ENCODE data around the gene C1QTNF6. TPM values are rescaled to one million over a fixed set of nuclear protein-coding genes. Genes with fewer than 3 reads are reported as not detected.

The C1QTNF6 gene
- total RNA-seq, 3 donors from 2014 or later, result 8.9 to 22.5 (median 13.3) TPM

DNA sequence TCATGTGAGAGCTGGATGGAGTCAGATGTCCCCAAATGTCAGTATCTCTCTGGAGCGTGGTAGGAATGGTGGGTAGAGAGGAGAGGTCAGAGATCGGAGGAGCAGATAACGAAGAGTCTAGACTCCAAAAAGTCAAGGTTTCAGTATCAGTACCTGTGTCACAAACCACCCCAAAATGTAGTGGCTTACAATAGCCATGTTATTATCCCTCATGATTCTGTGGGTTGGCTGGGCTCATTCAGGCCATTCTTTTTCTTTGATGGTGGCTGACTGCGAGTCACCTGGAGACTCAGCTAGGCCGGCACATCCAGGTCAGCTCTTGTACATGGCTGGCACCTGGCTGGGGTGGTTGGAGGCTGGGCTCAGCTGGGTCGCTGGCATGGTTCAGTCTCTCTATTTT is 31.5 kb upstream of the C1QTNF6 start:
- TF ChIP-seq, protein P1, sequence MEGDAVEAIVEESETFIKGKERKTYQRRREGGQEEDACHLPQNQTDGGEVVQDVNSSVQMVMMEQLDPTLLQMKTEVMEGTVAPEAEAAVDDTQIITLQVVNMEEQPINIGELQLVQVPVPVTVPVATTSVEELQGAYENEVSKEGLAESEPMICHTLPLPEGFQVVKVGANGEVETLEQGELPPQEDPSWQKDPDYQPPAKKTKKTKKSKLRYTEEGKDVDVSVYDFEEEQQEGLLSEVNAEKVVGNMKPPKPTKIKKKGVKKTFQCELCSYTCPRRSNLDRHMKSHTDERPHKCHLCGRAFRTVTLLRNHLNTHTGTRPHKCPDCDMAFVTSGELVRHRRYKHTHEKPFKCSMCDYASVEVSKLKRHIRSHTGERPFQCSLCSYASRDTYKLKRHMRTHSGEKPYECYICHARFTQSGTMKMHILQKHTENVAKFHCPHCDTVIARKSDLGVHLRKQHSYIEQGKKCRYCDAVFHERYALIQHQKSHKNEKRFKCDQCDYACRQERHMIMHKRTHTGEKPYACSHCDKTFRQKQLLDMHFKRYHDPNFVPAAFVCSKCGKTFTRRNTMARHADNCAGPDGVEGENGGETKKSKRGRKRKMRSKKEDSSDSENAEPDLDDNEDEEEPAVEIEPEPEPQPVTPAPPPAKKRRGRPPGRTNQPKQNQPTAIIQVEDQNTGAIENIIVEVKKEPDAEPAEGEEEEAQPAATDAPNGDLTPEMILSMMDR (IDR thresholded peaks at IDR 0.05), result no peak
- Histone ChIP-seq H3K9me3 (no peaks in the 10 kb centered on the region), H3K4me3 (no peak overlapping the region), H3K36me3 (ENCODE audit: low read depth) (no peaks in the 10 kb centered on the region), H3K4me1 (ENCODE audit: low read depth) (peaks cover 2% of the 10 kb centered on the region)
- intact Hi-C loops (cut with DNase I, micrococcal nuclease), result no loop called here
- DNase-seq, result no peak
- no peak for ATAC-seq

DNA sequence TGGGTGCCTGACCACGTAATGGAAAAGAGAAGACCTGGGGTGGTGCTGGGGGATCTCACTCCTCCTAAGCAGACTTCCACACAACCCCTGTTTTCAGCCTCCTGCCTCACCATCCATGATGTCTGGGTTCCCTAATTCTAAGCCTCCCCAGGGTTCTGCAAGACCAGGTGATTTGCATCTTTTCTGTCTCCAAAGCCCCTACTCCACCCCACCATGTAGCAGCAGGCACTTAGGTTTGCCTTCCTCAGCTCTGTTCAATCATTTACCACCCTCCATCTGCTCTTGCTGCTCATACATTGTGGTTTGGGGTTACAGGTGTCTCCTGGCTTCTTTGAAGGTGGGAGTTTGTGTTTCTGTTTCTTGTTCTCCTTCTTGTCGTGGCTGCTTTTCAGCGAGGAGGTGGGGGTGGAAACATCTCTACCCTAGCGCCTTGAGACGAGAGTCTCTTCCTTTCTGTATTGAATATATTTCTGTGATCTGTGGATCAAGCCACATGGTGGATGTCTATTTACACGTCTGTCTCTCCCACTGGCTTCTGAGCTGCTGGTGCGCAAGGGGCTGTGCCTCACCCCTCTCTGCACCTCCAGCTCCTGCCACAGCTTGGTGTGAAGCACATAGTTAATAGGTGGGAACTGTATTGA is 30.8 kb upstream of the C1QTNF6 start:
- H3K36me3 ChIP-seq (ENCODE audit: low read depth), result no peaks in the 10 kb centered on the region
- no peak overlapping the region for H3K4me3 ChIP-seq
- DNase-seq (no peak), ATAC-seq (peak; percentile 81)
- H3K4me1 ChIP-seq (ENCODE audit: low read depth), result peaks cover 2% of the 10 kb centered on the region
- intact Hi-C loops (cut with DNase I, micrococcal nuclease), result no loop called here
- no peaks in the 10 kb centered on the region for H3K9me3 ChIP-seq
- TF ChIP-seq, protein P1 (IDR thresholded peaks at IDR 0.05), result no peak

DNA sequence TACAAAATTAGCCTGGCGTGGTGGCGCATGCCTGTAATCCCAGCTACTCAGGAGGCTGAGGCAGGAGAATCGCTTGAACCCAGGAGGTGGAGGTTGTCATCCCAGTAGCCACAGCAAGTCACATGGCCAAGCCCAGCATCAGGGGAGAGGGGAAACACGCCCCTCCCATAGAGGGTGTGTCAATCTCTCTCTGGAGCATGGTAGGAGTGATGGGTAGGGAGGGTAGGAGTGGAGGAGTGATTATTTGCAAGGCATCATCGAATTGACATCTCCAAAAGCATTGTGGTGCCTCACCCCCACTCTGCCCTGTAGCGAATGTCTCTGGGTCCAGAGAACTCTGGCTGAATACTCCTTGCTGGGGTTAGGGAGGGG is 30.3 kb upstream of the C1QTNF6 start:
- DNase-seq (no peak), ATAC-seq (peak; percentile 5)
- intact Hi-C loops (cut with DNase I, micrococcal nuclease), result no loop called here
- Histone ChIP-seq H3K4me1 (ENCODE audit: low read depth) (peaks cover 2% of the 10 kb centered on the region), H3K9me3 (no peaks in the 10 kb centered on the region), H3K4me3 (no peak overlapping the region), H3K36me3 (ENCODE audit: low read depth) (no peaks in the 10 kb centered on the region)
- TF ChIP-seq, protein P1 (IDR thresholded peaks at IDR 0.05), result no peak

DNA sequence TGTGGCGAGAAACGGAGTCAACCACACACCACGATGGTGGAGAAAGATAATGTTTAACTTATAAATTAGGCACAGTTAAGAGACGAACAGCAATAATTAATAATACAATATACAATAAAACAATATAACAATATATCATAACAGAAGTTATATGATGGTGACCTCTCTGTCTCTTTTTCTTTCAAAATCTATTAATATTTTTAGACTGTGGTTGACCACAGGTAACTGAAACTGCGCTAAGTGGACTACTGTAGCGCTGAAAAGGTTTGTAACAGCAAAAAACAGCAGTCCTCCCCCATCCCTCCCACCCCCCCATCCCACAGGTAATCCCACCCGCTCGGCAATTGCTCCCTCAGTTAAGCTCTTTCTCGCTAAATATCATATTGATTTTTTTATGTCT is 27.8 kb upstream of the C1QTNF6 start:
- Histone ChIP-seq H3K4me1 (ENCODE audit: low read depth) (peaks cover 2% of the 10 kb centered on the region), H3K9me3 (no peaks in the 10 kb centered on the region), H3K36me3 (ENCODE audit: low read depth) (no peaks in the 10 kb centered on the region), H3K4me3 (no peak overlapping the region)
- DNase-seq, result no peak
- TF ChIP-seq, protein P1 (IDR thresholded peaks at IDR 0.05), result no peak
- no peak for ATAC-seq
- intact Hi-C loops (cut with DNase I, micrococcal nuclease), result no loop called here

DNA sequence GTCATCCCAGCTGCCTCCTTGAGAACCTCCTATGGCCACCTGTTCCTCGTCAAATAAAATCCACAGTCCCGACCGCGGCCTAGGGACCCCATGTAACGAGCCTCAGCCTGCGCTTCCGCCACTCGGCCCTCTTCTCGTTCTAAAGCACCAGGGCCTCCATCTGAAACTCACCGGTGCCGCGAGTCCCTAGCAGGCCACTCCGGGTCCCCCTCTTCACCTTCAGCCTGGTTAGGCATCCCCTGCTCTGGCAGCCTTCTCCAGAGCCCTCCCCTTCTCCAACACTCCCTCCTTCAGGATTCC is 26.6 kb upstream of the C1QTNF6 start:
- no peaks in the 10 kb centered on the region for H3K9me3 ChIP-seq

More for the DNA sequence above, 26.6 kb upstream of the C1QTNF6 start:
- TF ChIP-seq, protein P1 (IDR thresholded peaks at IDR 0.05), result no peak
- no peaks in the 10 kb centered on the region for H3K4me1 ChIP-seq (ENCODE audit: low read depth)
- ATAC-seq (no peak), DNase-seq (peak in 2 of 3 donors; percentile 5 to 43)
- intact Hi-C loops (cut with DNase I, micrococcal nuclease), result no loop called here
- no peaks in the 10 kb centered on the region for H3K36me3 ChIP-seq (ENCODE audit: low read depth)
- H3K4me3 ChIP-seq, result no peak overlapping the region

Measured in mucosa of descending colon (tissue), 3 donors.